GM12875 (cell line): Measurements from ENCODE around the gene PSMB2.

Experiments used
- H3K4me3 ChIP-seq: one replicate; pipeline ENCODE4 v1.5.1; 2011; ENCODE audit warnings: low read depth, low read length, control low read depth
- TF ChIP-seq, protein P1 (sequence below): IDR thresholded peaks from 2 replicates; pipeline ENCODE4 v1.5.1; 2011; ENCODE audit warnings: low read depth, mild to moderate bottlenecking, control low read depth, inconsistent platforms, low read length, moderate library complexity, borderline replicate concordance; ENCODE audit not compliant: insufficient read depth

PSMB2 gene

DNA sequence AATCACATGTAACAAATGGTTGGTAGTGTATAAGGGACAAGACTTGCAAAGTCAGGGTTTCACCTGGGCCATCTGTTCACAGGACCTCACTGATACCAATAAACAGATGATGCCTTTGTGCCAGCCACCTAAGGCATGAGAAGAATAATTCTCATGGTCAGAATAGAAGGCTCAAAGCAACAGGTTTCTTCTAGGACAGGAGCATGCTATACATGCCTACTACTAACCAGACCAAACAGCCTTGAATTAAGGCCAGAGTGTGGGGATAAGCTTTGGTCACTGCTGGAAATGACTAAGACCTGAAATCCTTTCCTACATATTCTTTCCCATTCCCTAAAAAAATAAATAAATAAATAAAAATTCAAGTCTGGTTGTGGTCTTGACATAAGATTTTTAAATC lies 17.5 kb downstream of the PSMB2 start:
- no peak overlapping the region for H3K4me3 ChIP-seq
- TF ChIP-seq, protein P1, sequence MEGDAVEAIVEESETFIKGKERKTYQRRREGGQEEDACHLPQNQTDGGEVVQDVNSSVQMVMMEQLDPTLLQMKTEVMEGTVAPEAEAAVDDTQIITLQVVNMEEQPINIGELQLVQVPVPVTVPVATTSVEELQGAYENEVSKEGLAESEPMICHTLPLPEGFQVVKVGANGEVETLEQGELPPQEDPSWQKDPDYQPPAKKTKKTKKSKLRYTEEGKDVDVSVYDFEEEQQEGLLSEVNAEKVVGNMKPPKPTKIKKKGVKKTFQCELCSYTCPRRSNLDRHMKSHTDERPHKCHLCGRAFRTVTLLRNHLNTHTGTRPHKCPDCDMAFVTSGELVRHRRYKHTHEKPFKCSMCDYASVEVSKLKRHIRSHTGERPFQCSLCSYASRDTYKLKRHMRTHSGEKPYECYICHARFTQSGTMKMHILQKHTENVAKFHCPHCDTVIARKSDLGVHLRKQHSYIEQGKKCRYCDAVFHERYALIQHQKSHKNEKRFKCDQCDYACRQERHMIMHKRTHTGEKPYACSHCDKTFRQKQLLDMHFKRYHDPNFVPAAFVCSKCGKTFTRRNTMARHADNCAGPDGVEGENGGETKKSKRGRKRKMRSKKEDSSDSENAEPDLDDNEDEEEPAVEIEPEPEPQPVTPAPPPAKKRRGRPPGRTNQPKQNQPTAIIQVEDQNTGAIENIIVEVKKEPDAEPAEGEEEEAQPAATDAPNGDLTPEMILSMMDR, result no peak

DNA sequence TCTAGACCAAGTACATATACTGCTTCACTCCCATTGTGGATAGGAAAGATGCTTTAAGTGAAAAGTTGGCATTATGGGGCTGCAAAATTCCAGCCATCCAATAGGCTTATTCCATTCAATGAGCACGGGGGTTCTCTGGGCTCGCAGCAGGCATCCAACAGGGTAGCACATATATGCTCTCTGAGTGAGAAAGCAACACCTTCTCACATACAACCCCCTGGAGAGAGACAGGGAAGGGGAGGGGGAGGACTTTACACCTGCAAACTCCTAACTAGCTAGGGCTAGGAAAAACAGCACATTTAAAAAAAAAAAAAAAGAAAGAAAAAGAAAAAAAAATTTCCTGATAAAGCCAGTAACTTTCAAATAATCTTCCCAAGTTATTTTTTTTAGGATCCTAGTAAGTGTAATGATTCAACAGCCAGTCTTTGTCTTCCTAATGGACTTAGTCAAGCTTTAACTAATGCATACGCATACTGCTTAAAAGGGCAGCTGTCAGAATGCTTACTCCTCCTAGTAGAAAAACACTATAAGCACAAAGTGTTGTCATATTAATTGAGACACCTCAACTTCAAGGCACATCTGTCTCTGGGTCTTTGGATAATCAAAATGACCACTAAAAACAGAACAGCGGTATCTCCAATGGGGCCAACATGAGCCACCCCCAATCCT lies 18.7 kb downstream of the PSMB2 start:
- H3K4me3 ChIP-seq, result no peak overlapping the region
- TF ChIP-seq, protein P1, result no peak

DNA sequence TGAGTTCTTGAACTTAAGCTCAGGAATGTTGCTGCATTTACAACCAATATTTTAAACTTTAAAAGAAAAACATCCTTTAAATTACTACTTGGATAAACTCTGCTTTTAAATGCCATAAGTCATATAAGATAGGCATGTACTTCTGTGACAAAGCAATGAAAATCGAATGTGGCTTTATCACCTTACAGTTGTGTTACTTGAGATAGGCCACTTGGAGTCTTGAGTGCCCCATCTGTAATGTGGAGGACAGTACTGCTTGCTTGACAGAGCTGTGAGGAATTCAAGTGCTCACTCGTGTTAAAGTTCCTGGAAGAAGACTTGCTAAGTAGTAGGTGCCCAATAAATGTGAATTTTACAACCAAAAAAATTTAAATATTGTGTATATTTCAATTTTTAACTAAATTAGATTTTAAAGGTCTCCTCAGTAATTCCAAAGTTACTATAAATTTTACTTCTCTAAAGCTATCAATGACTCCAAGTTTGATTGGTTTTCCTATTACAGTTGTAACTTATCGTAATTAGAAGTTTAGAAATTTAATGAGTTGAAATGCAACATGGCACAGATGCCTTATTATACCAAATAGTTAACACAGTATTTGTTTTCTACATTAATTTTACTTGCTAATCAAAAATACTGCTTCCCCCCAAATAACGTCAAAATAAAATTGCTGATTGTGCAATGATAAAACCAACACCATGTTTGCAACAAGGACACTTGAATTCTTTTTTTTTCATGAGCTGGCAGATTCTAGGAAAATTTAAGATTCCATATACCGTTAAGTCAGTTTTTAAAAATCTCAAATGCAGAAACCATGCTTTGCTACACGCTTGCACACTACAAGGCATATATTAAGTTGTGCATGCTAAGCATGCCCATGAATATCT lies 21.8 kb downstream of the PSMB2 start:
- no peak overlapping the region for H3K4me3 ChIP-seq
- TF ChIP-seq, protein P1, result no peak

DNA sequence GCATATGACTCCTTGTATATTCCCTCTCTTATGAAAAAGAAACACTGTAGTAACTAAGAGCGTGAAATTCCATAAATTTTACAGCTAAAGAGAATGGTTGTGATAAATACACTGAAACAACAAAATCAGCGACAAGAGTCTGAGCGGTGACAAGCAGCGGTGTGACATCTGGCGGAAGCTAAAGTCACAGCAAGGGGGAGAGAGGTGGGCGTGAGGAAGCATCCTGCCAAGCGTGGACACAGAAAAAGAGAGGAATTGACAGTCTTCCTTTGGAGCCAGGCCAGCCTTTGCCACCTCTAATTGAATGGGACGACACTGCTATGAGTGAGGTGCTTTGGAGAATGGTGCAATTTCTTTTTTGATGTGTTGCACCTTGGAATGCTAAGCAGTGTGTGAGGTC lies 25.9 kb downstream of the PSMB2 start:
- H3K4me3 ChIP-seq, result no peak overlapping the region
- TF ChIP-seq, protein P1, result no peak

DNA sequence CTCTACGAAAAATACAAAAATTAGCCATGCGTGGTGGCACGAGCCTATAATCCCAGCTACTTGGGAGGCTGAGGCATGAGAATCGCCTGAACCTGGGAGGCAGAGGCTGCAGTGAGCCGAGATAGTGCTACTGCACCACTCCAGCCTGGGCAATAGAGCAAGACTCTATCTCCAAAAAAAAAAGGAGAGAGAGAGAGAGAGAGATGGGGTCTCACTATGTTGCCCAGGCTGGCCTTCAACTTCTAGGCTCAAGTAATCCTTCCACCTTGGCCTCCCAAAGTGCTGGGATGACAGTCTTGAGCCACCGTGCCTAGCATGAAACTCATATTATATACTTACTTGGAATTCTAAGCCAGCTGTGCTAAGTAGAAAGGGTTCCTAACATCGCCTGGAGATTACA lies 29.7 kb downstream of the PSMB2 start:
- no peak overlapping the region for H3K4me3 ChIP-seq
- TF ChIP-seq, protein P1, result no peak

DNA sequence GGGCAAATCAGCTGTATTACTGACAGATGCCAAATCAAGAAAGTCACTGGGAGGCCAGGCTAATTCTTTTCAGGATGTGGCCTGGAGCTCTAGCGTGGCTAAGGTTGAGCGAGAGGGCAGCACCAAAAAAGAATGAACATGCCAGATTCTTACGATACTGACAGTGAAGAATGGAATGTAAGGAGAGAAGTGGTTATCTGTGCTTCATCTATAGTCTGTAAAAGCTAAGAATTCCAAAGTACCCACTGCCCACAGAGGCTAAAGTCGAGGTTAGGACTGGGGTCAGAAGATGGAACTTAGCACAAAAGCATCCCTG lies 35.5 kb downstream of the PSMB2 start:
- TF ChIP-seq, protein P1, result no peak
- H3K4me3 ChIP-seq, result no peak overlapping the region
